ENCODE data around the gene SLC22A4. TPM values are rescaled to one million over a fixed set of nuclear protein-coding genes. Genes with fewer than 3 reads are reported as not detected.

The SLC22A4 gene
- total RNA-seq, 1 donor from 2014 or later: 4.6 TPM

DNA sequence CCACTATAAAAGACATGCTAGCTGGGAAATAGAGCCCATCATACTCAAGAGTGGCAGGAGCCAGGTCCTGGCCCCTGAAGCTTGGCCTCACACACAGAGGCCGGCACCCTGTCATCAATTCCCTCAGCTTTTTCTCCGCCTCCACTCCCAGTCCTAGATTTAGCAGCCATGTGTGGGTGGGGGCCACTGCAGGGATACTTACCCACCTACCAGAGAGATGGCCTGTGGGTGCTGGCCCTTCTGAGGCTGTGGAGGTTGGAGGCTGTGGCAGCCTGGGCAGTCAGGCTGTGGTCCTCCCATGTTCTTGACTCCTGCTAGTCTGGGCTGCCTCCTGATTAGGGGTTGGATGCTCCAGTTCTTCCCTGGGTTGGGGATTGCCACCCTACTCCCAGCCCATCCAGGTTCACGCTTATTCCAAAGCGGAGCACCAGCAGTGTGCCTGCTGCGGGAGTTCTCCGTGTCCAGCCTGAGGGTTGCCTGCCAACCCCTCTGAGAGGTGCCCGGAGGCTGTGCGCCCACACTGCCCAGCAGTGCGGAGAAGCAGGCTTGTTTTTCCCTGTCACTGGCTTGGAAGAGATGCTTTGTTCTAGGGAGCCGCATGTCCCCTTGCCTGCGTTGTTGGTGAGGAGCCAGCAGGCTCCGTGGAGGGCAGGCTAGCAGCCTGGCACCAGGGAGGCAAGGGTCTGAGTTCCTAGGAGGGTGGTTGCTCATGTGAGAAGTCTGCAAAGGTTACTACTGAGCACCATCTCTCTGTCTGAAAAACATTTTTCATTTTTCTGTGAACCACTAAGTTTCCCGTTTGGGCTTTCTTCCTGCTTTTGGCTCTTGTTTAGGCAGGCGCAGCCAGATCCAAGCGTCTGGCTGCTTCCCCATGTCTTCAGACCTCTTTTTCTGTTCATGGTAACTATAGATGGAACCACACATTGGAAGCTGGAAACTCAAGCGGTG, 82.8 kb downstream of the SLC22A4 start:
- no peak for DNase-seq (ENCODE audit: low spot score)

GRCh38 chr5:132377738-132378137, 83.5 kb downstream of the SLC22A4 start:
- no peak for DNase-seq (ENCODE audit: low spot score)

DNA sequence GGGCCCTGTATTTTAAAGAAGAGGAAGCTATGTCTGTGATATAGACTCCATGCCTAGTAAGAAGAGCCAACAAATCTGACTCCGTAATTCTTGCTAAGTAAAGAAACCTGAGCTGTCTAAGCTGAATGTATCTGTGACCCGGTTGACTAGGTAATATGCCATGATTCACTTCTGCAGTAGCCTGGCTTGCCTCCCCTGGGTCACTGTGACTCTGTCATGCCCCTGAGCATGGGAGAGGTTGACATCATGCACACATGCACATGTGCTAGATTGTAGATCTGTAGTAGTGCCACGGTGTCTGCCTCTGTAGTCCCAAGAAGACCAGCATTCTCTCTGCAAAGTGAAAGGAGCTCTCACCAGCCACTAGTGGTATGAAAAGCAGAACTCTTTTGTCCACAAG, 84.4 kb downstream of the SLC22A4 start:
- DNase-seq (ENCODE audit: low spot score): no peak

DNA sequence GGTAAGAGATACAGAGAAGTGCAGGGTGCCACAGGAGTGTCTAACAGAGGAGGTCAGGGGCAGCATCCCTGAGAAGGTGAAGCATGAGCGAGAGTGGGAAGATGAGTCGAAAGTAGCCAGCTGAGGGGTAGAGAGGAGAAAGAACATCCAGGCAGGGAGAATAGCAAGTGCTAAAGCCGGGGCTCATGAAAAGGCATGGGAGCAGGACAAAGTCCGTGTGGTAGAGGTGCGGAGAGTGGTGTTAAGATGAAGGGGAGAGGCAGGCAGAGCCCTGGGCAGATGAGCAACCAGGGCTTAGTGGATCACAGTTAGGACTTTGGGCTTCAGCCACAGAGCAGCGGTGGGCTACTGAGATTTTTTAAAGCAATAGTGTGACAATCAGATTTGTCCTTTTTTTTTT, 85.9 kb downstream of the SLC22A4 start:
- no peak for DNase-seq (ENCODE audit: low spot score)

- no peak for DNase-seq (ENCODE audit: low spot score)
Measured at GRCh38 chr5:132380741-132381140, 86.5 kb downstream of the SLC22A4 start.

GRCh38 chr5:132381614-132382013, 87.4 kb downstream of the SLC22A4 start:
- DNase-seq (ENCODE audit: low spot score): no peak

DNA sequence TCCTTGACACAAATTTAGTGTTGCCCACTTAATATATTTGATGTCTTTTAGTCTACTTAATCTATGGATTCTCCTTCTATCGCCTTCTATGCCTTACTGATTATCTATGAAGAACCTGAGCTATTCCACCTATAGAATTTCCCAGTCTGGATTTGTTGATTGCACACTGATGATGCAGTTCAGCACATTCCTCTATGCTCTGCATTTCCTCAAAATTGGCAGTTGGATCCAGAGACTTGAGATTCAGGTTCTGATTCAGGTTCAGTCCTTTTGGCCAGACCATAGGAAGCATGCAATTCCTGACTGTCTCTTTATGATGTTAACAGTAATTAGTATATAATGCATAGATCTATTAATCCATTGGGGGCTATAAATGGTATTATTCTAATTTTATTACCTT, 89.1 kb downstream of the SLC22A4 start:
- peak; percentile 52 for DNase-seq (ENCODE audit: low spot score)

- no peak for DNase-seq (ENCODE audit: low spot score)
Measured at GRCh38 chr5:132383984-132384383, 89.8 kb downstream of the SLC22A4 start.

DNA sequence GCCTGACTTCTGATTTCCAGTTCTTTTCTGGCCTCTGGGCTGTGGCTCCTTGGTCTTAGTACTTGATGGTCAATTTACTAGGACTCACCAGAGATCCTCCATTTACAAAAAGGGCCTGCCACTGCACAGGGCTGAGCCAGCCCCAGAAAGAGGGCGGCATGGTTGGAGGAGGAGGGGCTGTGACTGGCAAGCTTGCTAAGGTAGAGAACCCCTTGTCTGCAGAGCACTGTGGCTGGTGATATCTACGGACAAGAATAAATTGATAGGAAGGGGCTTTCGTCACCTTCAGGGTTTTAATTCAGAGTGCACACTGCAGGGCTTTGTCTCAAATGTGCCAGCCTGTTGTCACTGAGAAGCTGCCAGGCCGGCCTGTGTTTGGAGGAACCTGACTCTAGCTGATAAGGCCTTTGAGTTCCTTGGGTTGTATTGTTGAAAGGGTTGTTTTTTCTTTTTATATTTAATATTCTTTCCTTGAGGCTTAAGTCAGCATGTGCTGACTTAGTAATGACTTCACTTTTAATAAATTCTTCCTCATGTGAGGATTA, 90.4 kb downstream of the SLC22A4 start:
- DNase-seq (ENCODE audit: low spot score): no peak

GRCh38 chr5:132385326-132386105, 91.3 kb downstream of the SLC22A4 start:
- DNase-seq (ENCODE audit: low spot score): peak; percentile 69

GRCh38 chr5:132386644-132387286, 92.6 kb downstream of the SLC22A4 start:
- peak; percentile 78 for DNase-seq (ENCODE audit: low spot score)

GRCh38 chr5:132387640-132388117, 93.5 kb downstream of the SLC22A4 start:
- peak; percentile 98 for DNase-seq (ENCODE audit: low spot score)

- peak; percentile 78 for DNase-seq (ENCODE audit: low spot score)
Measured at GRCh38 chr5:132388244-132389050, 94.3 kb downstream of the SLC22A4 start.

GRCh38 chr5:132389051-132389331, 94.8 kb downstream of the SLC22A4 start:
- no peak for DNase-seq (ENCODE audit: low spot score)

GRCh38 chr5:132389585-132390286, 95.5 kb downstream of the SLC22A4 start:
- DNase-seq (ENCODE audit: low spot score): peak; percentile 83

GRCh38 chr5:132391247-132391646, 97.1 kb downstream of the SLC22A4 start:
- no peak for DNase-seq (ENCODE audit: low spot score)

GRCh38 chr5:132391870-132392269, 97.7 kb downstream of the SLC22A4 start:
- no peak for DNase-seq (ENCODE audit: low spot score)

DNA sequence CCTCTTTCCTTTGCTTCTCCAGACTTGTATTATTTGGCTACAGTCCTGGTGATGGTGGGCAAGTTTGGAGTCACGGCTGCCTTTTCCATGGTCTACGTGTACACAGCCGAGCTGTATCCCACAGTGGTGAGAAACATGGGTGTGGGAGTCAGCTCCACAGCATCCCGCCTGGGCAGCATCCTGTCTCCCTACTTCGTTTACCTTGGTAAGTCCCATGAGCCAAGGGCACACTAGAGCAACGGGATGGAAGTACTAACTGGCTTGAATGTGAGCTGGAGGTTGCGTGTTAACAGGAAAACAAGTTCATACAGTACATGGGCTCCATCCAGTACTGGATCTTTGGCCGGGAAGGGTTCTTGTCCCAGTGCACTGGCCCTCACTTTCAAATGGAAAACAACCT, 98.2 kb downstream of the SLC22A4 start:
- no peak for DNase-seq (ENCODE audit: low spot score)

DNA sequence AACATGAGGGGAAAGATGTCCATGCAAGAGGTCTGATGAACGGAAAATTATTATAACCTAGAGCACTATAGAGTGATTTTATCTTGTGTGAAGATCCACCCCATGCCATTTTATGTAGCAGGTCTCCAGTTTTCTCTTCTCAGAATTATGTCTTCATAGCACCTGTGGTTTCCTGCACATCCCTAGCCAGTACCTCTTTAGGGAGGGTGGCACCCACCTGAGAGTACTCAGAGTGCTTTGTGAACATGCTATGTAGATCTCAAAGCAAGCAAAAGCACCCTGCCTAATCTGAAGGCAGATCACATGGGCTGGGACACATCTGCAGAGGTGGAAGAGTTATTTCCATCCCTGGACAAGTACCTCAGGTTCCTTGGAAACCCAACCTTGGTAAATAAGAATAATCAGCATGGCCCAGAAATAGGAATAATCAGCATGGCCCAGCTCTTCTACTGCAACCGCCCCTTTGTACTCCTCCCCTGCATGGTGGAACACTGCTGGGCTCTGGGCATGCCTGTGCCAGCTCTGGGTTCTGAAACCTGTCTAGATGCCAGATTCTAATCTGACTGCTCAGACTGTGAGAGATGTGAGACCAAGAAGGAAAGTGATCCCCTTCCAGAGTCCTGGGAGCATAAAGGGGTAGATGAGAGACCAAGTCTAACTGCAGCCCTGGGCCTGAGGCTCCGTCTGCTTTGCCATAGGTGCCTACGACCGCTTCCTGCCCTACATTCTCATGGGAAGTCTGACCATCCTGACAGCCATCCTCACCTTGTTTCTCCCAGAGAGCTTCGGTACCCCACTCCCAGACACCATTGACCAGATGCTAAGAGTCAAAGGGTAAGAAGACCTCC, 99.0 kb downstream of the SLC22A4 start:
- no peak for DNase-seq (ENCODE audit: low spot score)

All from umbilical cord (tissue), 2 donors.